Choroid plexus epithelial cell (primary cell): Measurements from ENCODE around the gene RUSF1.
A peak's percentile ranks its signal among the peaks of the same experiment; 100 is the strongest.

Source experiments
- DNase-seq: peaks from one replicate; pipeline ENCODE4 v3.0.0-alpha.2; 2010; ENCODE audit warnings: low read depth
- H3K4me3 ChIP-seq: 2 replicates; pipeline ENCODE4 v1.5.1; 2011; ENCODE audit warnings: low read depth, mild to moderate bottlenecking, control low read depth, low read length, moderate library complexity
- CTCF ChIP-seq: conservative IDR thresholded peaks from 2 replicates; pipeline ENCODE4 v1.5.1; 2011; ENCODE audit warnings: low read depth, mild to moderate bottlenecking, control low read depth, inconsistent platforms, low read length, moderate library complexity

Gene RUSF1

GRCh38 chr16:31467151-31467773 lies 40.9 kb downstream of the RUSF1 start:
- no peak overlapping the region for H3K4me3 ChIP-seq
- TF ChIP-seq CTCF, result no peak
- peak; percentile 70 for DNase-seq

DNA sequence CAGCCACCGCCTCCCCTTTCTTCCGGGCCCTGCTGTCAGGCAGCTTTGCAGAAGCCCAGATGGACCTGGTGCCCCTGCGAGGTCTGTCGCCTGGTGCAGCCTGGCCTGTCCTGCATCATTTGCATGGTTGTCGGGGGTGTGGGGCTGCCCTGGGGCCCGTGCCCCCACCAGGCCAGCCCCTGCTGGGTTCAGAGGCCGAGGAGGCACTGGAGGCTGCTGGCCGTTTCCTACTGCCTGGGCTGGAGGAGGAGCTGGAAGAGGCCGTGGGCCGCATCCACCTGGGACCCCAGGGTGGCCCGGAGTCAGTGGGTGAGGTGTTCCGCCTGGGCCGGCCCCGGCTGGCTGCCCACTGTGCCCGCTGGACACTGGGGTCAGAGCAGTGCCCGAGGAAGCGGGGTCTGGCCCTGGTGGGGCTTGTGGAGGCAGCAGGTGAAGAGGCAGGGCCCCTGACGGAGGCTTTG lies 41.8 kb downstream of the RUSF1 start:
- H3K4me3 ChIP-seq, result no peak overlapping the region
- TF ChIP-seq CTCF, result no peak
- DNase-seq, result no peak

GRCh38 chr16:31465788-31466370 lies 42.3 kb downstream of the RUSF1 start:
- DNase-seq, result no peak
- no peak for TF ChIP-seq CTCF
- H3K4me3 ChIP-seq, result no peak overlapping the region

DNA sequence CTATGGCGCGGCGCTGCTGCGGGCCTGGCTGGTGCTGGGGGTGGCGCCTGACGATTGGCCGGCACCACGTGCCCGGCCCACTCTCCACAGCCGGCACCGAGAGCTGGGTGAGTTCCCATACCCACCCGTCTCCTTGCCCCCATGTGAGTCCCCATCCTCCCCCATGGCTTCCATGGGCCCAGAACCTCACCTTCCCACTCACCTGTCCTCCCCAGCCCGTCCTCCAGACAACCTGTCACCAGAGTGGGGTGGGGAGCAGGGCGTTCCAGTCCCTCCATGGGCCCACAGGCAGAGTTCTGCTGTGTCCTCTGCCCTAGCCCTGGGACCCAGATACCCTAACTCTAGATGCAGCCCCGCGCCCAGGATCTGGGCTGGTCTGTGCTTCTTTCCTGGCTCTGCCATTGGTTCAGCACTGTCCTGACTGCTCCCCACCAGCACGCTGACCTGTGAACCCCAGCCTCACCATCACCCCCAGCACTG lies 43.4 kb downstream of the RUSF1 start:
- H3K4me3 ChIP-seq, result no peak overlapping the region
- DNase-seq, result no peak
- TF ChIP-seq CTCF, result no peak

DNA sequence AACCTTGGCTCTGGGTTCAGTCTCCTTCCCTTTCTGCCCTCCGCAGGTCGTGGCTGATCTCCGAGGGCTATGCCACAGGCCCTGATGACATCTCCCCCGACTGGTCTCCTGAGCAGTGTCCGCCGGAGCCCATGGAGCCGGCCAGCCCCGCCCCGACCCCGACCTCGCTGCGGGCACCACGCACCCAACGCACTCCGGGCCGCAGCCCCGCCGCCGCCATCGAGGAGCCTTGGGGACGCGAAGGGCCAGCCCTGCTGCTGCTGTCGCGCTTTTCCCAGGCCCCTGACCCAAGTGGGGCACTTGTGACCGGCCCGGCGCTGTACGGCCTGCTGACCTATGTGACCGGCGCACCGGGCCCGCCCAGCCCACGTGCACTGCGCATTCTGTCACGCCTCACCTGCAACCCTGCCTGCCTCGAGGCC lies 43.8 kb downstream of the RUSF1 start:
- DNase-seq, result no peak
- no peak for TF ChIP-seq CTCF
- H3K4me3 ChIP-seq, result no peak overlapping the region

GRCh38 chr16:31461921-31462804 lies 46.0 kb downstream of the RUSF1 start:
- DNase-seq, result no peak
- no peak for TF ChIP-seq CTCF
- no peak overlapping the region for H3K4me3 ChIP-seq
